NCI-H2029 treated with DMSO at 0.1 percent for 48 hours (cell line): ENCODE results near the gene APC.
A peak's percentile ranks its signal among the peaks of the same experiment; 100 is the strongest.

Experiments
- DNase-seq: peaks from one replicate; lab custom pipeline; 2025; lab: John Stamatoyannopoulos, UW

The APC gene

DNA sequence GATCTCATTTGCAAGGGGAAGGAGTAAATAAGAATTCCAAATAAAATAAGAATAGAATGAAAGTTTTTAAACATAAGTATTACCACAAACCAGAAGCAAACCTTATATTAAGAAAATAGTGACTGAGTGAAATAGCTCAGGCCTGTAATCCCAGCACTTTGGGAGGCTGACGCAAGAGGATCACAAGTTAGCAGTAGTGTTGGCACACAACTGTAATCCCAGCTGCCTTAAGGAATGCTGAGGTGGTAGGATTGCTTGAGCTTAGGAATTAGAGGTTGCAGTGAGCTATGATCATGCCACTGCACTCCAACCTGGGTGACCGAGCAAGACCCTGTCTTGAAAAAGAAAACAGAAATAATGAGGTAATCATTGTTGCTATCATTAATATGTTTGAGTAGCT lies 47.0 kb downstream of the APC start:
- no peak for DNase-seq

DNA sequence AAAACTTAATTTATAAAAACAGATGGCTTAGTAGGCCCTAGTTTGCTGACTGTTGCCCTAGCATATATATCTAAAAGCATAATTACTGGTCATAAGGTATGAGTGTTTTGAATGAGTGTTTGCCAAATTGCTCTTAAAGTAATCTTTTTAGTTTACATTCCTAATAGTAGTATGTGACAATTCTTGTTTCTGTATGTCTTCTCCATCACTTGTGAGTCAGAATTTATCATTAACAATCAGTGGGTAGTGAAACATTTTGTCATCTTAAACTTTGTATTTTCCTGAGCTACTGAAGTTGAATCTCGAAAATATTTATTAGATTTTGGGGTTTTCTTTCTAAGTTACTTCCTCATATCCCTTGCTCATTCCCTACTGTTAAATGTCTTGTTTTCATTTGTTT lies 49.6 kb downstream of the APC start:
- no peak for DNase-seq

DNA sequence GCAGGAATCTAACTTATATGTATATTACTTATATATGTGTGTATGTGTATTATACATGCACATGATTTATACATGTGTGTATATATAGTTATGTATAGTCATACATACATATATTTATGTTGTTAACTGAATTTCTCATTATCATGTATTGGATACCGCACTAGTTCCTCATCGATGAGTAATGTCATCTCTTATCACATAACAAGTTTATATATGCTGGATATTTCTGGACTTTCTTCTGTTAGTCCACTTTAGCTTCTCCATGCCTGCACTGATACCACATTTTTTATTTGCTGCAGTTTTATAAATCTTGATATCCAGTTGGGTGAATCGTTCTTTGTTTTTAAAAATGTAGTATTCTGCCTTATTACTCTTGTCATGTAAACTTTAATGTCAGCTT lies 50.2 kb downstream of the APC start:
- no peak for DNase-seq

DNA sequence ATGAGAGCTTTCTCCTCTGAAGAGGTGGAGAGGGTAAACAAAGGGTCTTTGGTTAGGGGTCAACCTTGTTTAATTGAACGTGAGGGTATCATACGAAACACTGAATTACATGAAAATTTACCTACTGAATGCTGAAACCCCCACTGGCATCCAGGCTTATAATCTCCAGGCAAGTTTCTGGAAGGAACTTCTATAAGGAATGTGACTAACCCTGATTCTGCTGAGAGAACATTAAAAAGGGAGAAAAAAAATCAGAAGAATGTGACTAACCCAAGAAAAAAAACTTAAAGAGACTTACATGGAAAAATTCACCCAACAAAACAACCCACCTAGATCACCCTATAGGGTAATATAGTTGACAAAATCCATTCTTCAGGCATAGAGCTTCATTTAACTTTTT lies 55.5 kb downstream of the APC start:
- DNase-seq: no peak

DNA sequence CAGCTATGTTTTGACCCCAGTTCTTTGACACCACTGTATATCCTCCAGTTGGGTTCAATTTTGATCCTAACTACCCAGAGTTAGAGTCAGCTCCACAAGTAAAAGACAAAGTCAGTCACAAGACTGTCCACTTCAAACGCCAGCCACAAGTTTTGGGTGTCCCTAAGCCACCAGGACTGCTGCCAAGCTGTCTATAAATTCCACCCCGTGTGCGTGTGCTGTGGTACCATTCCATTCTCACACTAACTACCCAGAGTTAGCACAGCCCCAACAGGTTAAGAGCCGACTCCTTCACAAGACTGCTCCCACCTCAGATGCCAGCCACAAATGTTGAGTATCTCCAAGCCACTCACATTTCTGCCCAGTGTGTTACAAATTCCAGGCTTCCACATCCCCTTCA lies 56.7 kb downstream of the APC start:
- no peak for DNase-seq

DNA sequence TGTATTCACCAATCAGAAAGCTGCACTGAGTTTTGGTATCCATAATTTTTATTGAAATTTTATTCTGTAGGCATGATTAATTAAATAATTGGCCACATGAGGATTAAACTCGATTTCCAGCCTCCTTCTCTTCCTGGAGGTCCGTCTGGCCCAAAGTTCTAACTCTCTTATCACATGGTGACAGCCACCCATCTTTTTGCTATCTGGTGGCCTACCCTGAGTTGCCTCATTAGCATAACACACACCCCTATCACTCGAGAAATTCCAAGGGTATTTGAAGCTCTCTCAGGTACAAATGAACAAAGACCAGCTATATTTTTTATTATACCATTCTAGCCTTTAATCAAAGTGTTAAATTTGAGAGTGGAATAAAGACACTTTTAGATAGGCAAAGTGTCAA lies 57.7 kb downstream of the APC start:
- no peak for DNase-seq

DNA sequence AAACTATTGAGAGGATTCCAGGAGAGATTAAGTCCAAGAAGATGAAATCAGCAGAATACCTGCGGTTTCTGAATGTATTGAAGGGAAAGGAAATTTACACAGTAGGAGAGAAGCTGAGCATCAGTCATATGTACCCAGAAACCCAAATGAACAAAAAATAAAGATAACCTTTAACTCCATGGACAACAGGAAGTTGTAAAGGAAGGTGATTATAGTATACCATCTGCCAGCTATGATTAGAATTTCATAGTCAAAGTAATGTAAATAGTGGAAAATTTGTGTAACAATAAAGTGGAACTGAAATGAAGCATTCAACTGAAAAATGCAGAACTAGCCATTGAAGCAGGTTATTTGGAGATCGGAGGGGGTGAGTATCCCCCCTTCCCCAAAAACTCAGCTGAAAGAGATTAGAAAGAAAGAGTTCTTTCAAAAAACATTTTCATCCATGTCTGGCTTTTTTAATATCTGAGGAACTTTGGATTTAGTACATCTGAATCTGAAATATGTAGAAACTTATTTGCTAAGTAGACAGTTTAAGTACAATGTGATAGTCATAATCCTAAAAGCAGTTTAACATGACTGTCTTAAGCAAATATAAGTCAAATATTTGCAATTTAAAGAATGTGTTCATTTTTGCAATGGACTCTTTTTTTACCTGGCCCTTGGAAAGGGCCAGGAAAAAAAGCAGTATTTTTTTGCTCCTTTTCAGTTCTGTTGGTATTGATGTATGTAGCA lies 58.4 kb downstream of the APC start:
- DNase-seq: no peak

DNA sequence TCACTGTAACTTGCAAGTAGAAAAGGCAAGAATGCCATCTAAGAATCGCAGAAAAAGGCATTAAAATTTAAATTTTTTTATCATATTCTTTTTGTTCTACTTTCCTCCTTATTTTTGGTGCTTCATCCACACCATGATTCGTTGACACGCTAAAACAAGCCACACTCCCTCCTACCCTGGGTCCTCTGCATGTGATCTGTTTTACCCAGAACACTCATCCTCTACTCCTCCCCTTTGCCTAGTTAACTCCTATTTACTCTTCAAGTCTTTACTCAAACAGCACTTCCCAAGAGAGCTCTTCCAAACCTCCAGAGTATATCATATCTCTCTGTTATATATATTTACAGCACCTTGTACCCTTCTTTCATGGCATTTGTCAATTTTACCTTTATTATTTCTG lies 62.0 kb downstream of the APC start:
- DNase-seq: no peak

DNA sequence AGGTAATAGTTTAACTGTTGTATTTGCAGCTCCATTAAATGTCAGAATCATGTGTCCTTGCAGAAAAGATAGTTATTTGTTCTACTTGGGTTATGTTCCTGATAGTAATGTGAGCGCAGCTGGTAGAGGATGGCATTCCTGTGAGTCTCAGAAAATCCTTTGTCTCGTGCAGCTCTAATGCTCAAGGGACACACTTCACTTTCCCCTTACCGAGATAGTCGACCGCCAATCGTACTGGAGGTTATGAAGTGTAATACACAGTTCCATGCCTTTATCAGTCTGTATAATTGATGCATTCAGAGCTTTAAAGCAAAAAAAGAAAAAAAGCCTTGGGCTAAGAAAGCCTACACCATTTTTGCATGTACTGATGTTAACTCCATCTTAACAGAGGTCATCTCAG lies 63.2 kb downstream of the APC start:
- DNase-seq: no peak

DNA sequence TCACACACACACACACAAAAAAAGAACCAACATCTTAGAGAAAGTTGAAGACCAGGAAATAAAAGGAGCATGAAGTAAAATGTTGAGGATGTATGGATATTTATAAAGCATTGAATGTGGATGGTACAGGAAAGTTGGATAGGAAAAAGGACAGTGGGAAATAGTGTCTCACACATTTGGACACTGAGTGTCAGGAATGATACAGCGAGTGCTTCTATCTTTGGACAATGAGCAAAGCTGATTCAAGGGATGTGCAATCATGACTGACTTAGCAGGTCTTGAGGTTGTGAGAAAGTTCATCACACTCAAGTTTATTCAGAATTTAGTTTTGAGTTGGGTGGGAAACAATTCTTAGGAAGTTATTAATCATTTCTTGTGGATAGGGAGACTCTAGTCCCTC lies 73.3 kb downstream of the APC start:
- DNase-seq: no peak

DNA sequence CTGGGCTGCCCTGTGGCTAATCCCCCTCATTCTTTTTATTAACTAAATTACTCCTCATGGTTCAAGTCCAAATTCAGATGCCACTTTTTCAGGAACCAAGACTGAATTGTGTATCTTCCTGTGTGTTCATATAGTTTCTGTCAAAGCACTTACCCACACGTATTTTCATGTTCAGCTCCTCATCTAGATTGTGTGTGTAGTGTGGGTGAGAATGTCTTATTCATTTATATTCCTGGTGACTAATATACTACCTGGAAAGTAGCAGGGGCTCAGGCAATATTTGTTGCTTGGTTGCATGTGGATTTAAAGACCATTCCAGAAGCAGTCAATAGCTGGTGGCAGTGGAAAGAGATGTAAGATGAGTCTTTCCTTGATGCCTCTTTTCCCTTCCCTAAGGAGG lies 74.9 kb downstream of the APC start:
- DNase-seq: no peak

DNA sequence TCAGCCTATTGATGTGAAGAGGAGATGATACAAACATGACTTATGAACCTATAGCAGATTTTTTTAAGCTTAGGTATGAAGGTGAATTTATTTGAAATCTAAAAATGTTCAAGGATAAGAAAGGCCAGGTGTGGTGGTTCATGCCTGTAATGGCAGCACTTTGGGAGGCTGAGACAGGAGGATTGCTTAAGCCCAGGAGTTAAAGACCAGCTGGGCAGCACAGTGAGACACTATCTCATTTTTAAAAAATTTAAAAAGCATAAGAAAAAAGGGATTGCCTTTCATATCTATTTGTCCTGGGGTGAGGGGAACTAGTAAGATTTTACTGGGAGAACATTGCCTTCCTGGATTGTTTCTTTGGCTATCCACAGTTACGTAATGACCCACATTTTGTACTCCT lies 82.6 kb downstream of the APC start:
- DNase-seq: no peak

DNA sequence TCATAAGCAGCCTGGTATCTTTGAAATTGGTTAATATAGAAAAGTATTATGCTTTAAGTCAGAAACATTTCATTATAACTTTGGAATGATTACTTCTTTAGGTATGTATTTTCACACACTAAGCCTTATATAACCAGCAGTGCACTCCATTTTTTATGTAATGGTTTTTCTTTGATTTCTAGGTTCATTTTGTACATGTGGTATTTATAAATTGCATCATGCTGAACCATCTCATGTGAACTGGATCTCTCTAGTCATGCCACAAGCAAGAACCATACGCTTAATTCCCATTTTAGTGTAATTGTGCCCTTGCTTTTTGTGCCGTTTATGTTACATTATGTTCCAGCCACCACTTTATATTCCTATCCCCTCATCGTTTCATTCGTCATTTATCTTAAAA lies 84.8 kb downstream of the APC start:
- DNase-seq: no peak

DNA sequence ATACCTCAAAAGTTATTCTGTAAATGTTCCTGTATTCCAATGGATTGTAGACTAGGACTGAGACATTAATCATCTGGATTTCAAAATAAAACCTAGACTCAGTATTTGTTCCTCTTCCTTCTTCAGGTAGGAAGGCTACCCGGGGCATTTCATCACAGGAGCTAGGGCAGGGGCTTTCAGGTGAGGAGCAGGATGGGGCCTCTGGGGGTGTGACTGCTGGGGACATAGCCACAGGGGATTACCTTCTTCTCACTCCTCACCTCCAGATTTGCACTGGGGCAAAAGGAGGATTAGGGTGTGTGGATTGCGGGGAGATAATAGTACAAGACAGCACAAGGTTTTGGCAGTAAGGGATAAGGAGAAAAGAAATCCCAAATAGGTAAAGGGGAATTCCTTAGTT lies 85.5 kb downstream of the APC start:
- DNase-seq: no peak

DNA sequence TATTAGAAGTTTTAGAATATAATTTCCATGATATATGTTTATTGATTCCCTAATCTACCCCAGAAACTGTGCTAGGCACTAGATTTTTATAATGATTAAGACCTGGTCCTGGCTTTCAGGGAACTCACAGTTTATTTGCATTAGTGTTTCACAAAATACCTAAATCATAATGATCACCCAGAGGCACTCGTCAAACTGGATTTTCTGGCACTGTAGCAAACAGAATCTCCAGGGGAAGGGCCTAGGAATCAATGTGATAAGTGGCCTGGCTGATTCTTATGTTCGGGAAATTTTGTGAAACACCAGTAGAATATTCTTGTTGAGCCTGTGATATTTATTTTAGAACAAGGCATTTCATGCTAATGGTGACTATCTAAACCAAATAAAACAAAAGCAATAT lies 86.0 kb downstream of the APC start:
- DNase-seq: no peak

DNA sequence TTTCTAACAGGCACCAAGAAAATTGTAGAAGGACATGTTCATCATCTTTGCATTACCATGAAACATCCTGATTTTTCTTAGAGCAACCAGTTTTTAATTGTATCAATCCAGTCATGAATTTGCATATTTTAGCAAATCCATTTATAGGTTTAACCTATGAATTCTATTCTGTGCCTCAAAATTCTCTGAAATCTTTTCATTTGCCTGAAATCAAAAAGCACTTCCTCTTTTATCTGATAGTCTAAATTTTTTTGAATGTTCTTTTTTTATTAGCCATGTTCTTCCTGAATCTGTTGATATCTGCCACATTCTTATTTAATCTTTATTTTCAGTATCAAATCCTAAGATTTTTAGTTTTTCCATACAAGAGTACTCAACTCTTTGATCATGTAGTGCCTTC lies 86.5 kb downstream of the APC start:
- DNase-seq: no peak

DNA sequence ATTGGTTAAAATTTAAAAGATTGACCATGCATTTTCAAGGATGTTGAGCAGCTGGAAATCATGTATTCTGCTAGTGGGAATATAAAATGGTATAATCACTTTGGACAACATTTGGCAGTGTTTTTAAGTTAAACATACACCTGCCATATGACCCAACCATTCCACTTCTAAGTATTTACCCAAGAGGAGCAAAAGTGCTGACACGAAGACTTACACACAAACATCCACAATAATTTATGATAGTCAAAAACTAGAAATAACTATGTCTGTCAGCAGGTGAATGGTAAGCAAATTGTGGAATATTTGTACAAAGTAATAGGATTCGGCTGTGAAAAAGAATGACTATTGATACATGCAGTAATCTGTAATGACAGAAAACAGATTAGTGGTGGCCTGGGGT lies 92.7 kb downstream of the APC start:
- no peak for DNase-seq

DNA sequence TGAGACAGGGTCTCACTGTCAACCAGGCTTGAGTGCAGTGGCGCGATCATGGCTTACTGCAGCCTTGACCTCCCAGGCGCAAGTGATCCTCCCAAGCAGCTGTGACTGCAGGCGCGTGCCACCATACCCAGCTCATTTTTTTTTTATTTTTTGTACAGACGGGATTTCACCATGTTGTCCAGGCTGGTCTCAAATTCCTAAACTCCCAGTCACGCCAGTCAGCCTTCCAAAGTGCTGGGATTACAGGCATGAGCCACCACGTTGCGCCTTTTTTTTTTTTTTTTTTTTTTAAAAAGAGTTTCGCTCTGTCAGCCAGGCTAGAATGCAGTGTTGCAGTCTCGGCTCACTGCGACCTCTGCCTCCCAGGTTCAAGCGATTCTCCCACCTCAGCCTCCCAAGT lies 96.3 kb downstream of the APC start:
- no peak for DNase-seq

DNA sequence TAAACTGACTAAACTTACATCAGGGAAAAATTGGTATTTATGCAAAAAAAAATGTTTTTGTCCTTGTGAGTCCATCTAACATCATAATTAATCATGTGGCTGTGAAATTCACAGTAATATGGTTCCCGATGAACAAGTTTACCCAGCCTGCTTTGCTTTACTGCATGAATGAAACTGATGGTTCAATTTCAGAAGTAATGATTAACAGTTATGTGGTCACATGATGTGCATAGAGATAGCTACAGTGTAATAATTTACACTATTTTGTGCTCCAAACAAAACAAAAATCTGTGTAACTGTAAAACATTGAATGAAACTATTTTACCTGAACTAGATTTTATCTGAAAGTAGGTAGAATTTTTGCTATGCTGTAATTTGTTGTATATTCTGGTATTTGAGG lies 106.8 kb downstream of the APC start:
- DNase-seq: no peak

DNA sequence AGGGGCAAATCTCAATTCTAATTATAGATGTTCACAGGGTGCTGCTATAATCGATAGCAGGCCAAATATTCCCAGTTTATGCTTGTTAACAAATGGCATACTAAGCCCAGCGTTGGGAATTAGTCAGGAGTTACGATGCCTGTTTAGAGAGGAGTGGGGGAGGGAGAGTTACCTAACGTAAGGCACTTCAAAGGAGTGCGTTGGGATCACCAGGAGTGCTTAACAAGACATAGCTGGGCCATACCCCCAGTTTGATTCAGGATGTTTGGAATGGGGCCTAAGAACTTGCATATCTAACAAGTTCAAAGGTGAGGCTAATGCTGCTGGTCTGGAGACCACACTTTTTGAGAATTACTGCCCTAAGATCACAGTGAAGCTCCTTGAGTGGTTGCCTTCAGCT lies 108.9 kb downstream of the APC start:
- DNase-seq: no peak

DNA sequence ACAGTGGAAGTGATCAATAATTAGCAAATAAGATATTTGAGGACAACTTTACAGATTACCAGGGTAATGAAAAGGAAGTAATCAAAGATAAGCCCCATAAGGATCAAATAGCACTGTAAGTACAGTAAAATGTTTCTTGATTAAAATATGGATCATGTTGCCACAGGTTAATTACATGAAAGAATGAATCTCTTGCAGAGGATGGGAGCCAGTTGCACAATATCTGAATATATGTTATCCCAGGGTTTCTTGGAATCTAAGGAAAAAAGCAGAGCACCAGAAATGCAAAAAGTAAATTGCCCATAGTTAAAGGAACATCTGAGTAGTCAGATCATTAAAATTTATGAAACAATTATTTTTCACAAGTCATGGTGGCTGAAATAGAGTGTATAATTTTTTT lies 109.6 kb downstream of the APC start:
- DNase-seq: no peak

DNA sequence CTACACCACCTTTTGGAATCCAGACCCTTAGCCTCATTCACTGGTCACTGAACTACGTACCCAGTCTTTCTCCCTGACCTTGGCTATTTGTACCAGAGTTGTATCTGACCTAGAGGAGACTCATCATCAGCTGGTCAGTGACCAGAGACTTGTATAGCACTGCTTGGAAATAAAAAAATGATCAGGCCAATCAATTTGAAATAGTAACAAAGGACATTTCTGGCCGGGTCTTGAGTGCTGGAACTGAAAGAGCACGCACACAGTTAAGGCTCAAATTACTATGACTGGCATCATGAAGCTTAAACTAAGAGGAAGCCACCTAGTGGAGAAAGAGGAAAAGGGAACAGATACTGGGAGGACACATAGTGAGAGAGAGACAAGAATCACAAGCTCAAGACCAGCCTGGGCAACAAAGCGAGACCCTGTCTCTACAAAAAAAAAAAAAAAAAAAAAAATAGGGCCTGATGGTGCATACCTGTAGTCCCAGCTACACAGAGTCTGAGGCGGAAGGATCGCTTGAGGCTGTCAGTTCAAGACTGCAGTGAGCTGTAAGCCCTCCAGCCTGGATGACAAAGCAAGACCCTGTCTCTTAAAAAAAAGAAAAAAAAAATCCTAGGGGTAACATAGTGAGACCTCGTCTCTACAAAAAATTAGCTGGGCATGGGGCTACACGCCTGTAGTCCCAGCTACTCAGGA lies 110.6 kb downstream of the APC start:
- DNase-seq: peak; percentile 86

DNA sequence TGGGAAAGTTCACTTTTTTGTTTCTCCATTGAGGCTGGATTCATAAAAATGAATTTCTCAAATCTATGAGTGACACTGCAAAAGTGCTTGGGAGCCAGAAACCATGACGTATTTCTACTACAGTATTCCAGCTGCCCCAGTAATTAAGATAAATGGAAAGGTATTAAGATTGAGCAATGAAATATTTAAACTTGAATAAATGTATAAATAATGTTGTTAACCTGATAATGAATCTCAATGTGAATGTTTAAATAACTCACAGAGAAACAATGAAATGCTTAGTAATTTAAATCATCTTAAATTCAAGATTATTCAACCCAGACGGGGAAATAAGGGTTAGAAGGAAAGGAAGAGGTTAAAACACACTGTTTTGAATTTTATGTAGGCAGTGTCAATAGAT lies 112.2 kb downstream of the APC start:
- no peak for DNase-seq

DNA sequence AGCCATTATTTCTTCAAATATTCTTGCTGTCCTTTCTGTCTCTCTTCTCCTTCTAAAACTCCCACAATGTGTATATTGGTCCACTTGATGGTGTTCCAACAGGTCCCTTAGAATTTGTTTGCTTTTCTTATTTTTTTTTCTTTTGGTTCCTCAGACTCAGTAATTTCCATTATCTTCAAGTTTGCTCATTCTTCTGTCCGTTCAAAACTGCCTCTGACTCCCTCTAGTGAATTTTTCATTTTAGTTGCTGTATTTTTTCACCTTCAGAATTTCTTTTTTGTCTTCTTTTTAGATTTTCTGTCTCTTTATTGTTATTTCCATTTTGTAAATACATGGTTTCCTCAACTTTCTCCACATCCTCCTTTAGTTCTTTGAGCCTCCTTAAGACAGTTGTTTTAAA lies 117.0 kb downstream of the APC start:
- no peak for DNase-seq
